ENCODE measurements around the gene IL23A.
"Not testable (repeated sequence)": the region's sequence is repeated elsewhere in the genome, so short reads cannot be mapped to it uniquely, and the experiment has no call there.

Gene IL23A

GRCh38 chr12:56326533-56326932 lies 12.2 kb upstream of the IL23A start:
- DNase-seq: no peak

DNA sequence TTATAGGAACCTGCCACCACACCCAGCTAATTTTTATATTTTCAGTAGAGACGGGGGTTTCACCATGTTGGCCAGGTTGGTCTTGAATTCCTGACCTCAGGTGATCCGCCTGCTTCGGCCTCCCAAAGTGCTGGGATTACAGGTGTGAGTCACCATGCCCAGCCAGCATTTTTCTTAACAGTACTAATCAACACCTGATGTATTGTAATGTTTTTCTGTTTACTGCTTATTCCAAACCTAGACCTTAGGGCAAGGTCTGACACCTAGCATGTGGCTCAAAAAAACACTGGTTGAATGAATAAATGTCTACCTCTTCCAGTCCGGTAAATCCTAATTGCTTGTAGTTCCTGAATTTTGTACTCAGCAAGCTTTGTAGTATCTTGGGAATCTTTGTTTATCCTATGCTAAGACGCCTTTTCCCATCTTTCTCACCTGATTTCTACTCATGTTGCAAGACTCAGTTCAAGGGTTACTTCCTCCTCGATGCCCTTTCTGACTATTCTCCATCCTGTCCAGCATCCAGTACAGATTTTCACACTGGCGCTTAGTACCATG lies 7.7 kb upstream of the IL23A start:
- no peak for DNase-seq

GRCh38 chr12:56332512-56333196 lies 6.0 kb upstream of the IL23A start:
- DNase-seq: no peak

DNA sequence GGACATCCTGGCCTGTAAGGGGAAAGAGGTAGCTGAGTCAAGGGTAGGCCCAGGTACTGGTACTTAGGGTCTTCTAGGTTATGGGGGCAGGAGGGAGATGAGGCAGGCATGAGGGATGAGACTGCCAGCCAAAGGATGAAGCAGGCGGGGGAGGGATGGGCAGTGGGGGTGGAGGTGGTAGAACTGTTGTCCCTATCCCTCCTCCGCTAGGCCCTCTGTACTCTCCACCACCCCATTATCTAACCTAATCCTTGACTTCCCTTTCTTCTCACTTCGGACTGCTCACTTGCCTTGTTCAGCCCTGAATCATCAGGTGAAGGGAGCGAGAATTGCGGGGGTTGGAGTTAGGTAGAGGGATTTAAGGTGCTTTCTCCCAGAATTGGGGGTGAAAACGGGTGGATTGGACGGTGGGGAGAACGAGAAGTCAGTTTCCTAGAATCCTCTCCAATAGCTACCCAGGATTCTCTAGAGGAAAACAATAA lies 5.4 kb upstream of the IL23A start:
- DNase-seq: no peak

- peak; percentile 91 for DNase-seq
Observed at GRCh38 chr12:56333679-56334489, 4.8 kb upstream of the IL23A start, which contains the start of gene PAN2. PAN2 (minus strand) TSS chr12:56334000; CDS start chr12:56333094, 906 bp downstream.

GRCh38 chr12:56334490-56334793 lies 4.2 kb upstream of the IL23A start:
- DNase-seq: no peak

GRCh38 chr12:56335527-56335926 lies 3.2 kb upstream of the IL23A start:
- DNase-seq: not testable (repeated sequence)

GRCh38 chr12:56336361-56337167 lies 2.1 kb upstream of the IL23A start:
- DNase-seq: no peak

DNA sequence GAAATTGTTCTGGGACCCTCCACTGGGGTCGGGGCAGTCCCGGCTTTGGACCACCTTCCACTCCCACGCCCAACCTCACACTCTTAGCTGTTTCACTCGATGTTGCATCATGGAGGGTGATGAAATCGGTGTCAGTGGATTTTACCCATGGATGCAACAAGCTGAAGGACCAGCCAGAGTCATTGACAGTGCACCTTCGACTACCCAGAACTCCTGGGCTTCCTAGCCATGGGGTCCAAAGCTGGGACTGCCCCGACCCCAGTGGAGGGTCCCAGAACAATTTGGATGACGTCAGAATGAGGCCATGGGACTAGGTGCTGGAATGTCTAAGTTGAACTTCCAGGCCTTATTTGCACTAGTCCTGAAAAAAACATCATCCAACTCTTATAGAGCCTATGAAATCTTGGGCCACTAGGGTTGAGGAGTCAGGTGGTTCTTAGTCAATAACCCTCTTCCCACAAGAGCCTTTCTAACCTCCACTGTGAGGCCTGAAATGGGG lies 882 bp upstream of the IL23A start:
- DNase-seq: no peak

GRCh38 chr12:56339158-56339422 lies 406 bp downstream of the IL23A start:
- DNase-seq: no peak

DNA sequence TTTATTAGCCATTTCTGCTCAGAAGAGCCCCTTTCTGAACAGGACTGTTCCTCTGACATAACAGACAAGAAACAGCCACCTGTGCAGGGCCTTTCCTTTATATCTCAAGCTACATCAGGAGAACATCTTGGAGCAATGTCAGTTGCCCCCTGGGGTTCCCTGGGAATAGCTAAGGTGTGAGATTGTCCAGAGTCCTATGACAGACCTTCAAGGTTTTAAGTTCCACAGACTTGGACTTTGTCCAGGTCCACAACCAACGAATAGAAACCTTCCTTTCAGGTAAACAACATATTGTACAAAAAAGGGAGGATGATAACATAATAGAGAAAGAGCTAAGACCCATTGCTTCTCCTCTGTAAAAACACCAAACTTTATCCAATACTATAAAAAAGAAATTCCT lies 2.9 kb downstream of the IL23A start:
- no peak for DNase-seq

DNA sequence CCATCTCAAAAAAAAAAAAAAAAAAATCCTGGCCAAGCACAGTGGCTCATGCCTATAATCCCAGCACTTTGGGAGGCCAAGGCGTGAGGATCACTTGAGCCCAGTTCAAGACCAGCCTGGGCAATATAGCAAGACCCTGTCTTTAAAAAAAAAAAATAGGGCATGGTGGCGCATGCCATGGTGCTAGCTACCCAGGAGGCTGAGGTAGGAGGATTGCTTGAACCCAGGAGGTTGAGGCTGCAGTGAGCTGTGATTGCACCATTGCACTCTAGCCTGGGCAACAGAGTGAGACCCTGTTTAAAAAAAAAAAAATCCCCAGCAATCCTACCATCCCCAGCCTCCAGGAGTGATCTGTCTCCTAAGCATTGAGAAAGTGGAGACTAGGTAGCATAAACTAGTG lies 3.6 kb downstream of the IL23A start:
- DNase-seq: not testable (repeated sequence)

GRCh38 chr12:56346675-56347074 lies 8.0 kb downstream of the IL23A start:
- no peak for DNase-seq

GRCh38 chr12:56347255-56347654 lies 8.6 kb downstream of the IL23A start:
- DNase-seq: not testable (repeated sequence)

DNA sequence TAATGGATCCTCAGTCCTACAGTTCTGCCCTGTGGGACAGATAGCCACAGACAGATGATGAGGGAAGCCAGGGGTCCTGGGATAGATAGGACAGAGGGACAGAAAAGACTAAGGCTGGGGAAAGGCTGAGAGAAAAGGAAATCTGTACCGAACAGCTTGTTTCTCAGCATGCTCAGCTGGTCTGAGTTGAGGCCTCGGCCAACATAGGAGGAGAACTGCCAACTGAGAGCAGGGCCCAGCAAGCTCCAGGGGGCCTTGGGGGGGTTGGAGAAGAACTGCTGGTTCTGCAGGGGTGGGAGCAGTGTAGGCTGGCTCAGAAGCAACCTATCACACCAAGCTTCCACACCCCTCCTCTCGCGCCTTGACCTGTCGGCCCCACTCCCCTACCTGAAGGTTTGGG lies 10.1 kb downstream of the IL23A start:
- DNase-seq: no peak

DNA sequence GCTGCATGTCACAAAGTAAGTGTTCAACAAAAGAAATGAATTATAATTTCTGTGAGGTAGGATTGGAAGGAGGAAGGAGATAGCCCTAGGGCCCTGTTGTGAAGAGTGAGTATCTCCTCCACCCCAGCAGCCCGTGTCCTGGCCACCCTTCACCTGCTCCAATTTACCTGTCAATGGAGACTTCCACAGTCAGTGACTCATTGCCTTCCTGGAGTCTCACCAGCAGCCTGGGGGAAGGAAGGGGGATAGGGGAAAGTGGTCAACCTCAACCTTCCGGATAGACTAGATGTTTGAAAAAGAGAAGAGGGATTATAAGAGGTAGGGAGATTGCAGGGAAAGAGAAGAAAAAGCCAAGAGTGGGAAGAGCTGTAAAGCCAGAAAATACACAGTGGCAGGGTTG lies 12.0 kb downstream of the IL23A start:
- no peak for DNase-seq

DNA sequence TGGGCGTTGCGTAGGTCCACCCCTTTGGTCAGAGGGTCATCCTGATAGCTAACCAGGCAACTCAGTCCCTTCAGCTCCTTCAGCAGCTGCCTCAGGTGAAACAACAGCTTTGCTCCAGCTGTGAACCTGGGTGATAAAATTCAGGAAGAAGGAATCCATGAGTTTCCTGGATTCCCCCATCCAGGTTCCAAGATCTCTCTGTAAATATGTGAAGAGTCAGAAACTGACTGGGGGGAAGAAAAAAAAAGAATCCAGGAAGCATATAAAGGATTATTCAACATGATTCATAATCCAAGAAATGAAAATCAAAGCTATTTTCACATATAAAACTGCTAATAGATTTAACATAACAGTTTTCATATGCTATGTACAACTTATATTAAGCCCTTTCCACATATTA lies 12.6 kb downstream of the IL23A start:
- no peak for DNase-seq

DNA sequence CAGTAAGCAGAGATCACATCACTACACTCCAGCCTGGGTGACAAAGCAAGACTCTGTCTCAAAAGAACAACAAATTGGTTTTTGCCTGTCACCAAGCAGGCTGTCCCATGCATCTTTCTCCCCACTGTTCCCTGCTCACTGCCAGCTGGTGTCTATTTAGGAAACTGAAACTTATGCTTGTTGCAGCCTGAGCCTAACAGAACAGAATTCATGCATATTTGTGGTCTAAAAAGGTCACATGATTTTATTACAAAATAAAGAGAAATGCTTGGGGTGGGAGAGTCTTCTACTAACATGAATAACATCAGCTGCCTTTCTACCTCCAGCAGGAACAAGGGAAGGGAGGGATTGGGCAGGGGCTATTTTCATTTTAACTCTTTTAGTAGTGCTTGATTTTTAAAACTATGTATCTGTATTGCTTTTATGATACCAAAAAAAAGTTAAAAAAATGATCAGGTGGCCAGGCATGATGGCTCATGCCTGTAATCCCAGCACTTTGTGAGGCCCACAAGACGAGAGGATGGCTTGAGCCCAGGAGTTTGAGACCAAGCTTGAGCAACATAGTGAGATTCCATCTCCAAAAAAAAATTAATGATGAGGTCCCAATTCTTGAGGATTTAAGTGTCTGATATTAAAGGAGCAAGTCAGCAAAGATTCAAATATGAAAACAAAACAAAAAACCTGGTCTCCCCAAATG lies 20.3 kb downstream of the IL23A start:
- DNase-seq: no peak

DNA sequence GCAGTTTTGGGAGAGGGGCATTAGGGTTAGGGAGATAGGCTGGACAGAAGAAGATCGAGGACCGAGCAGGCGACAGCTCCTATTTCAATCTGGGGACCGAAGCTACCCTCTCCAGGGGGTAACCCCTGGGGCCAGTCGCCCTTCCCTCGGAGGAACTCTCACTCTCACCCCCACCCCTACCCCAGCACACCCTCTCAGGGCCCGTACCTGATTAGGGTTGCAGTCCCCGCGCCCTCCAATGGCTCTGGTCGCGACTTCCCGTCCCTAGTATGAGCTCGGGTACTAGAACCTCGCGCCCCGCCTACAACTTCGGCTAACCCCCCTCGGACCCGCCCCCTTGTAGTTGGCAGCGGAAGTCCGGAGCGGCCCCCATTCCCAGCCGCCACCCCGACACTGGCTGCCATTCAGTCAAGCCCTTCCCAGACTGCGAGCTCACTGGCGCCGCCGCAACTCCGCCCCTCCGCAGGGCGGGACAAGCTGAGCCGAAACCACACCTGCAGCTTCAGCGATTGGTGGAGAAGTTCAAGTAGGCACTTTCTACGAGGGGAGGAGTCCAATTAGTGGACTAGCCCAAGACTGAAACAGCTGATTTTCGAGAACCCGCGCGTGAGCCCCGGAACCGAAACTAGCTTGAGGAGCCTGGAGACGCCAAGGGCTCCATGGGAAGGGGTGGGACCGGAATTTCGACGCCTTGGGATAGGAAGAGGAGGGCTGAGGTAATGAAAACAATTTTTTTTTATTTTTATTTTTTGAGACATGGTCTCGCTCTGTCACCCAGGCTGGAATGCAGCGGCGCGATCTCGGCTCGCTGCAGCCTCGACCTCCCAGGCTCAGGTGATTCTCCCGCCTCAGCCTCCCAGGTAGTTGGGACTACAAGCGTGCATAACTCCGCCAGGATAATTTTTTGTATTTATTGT lies 21.4 kb downstream of the IL23A start, which contains the start of gene STAT2:
TSS of gene STAT2 (minus strand) at position 257 of the 917 bp plus-strand sequence. CDS start 3,536 bp downstream, outside the sequence.
- peak; percentile 99 for DNase-seq

- DNase-seq: no peak
Observed at GRCh38 chr12:56361487-56362129, 22.9 kb downstream of the IL23A start.
